IMR-90 (cell line): ENCODE measurements around the gene ZNF594. TPM values are rescaled to one million over a fixed set of nuclear protein-coding genes. Genes with fewer than 3 reads are reported as not detected.

ENCODE experiments used
- ATAC-seq: fragments of 200-7000 bp; cut with Tn5 transposase; 2 replicates; pipeline ENCODE4 v1.9.1; 2020; ENCODE audit warnings: low read depth, mild to moderate bottlenecking, moderate library complexity
- BruUV-seq: library from RNA; stranded (reverse); fragments of 400-500 nt; replicated peaks from 2 replicates; lab custom pipeline; 2021; lab: Mats Ljungman, UMichigan
- CTCF ChIA-PET: fragments of 300-600 bp; formaldehyde crosslinking; extraction: SDS; loops from one replicate; lab custom pipeline; 2021; ENCODE audit warnings: antibody characterized with exemption; lab: Yijun Ruan, JAX
- POLR2A ChIA-PET: fragments of 300-600 bp; sonication (Branson Sonifier 250); formaldehyde crosslinking; loops from one replicate; lab custom pipeline; 2022; ENCODE audit warnings: antibody characterized with exemption; ENCODE audit not compliant: unreplicated experiment; lab: Charles Lee
- DNase-seq: peaks from one replicate; pipeline ENCODE4 v3.0.0; 2013
- H2AFZ ChIP-seq: replicated peaks from 2 replicates; pipeline ENCODE3; 2013; ENCODE audit warnings: low read length, mild to moderate bottlenecking; ENCODE audit not compliant: poor library complexity
- H2AK5ac ChIP-seq: 2 replicates; pipeline ENCODE4 v1.6.1; 2013; ENCODE audit warnings: low read depth, low read length, inconsistent platforms
- H2AK9ac ChIP-seq: replicated peaks from 2 replicates; pipeline ENCODE3; 2013; ENCODE audit warnings: mild to moderate bottlenecking, low read depth, low read length, moderate library complexity; ENCODE audit not compliant: poor library complexity
- H2BK120ac ChIP-seq: 2 replicates; pipeline ENCODE4 v1.6.1; 2013; ENCODE audit warnings: low read depth, low read length, inconsistent platforms
- H2BK15ac ChIP-seq: 3 replicates; pipeline ENCODE4 v1.6.1; 2013; ENCODE audit warnings: low read depth, low read length, inconsistent platforms
- H2BK20ac ChIP-seq: 2 replicates; pipeline ENCODE4 v1.6.1; 2013; ENCODE audit warnings: low read depth, mild to moderate bottlenecking, inconsistent platforms, low read length, moderate library complexity
- H2BK5ac ChIP-seq: 2 replicates; pipeline ENCODE4 v1.6.1; 2013; ENCODE audit warnings: mild to moderate bottlenecking, low read depth, low read length, inconsistent platforms; ENCODE audit not compliant: poor library complexity, severe bottlenecking
- H3K14ac ChIP-seq: replicated peaks from 2 replicates; pipeline ENCODE4 v1.6.1; 2013; ENCODE audit warnings: low read depth, low read length, inconsistent platforms
- H3K18ac ChIP-seq: 2 replicates; pipeline ENCODE4 v1.6.1; 2013; ENCODE audit warnings: low read depth, low read length, control low read depth
- H3K23ac ChIP-seq: 2 replicates; pipeline ENCODE4 v1.6.1; 2013; ENCODE audit warnings: low read depth, low read length, inconsistent platforms
- H3K27ac ChIP-seq: 2 replicates; pipeline ENCODE4 v1.5.1; 2013; ENCODE audit warnings: mild to moderate bottlenecking, control low read depth, low read length; ENCODE audit not compliant: insufficient read depth
- H3K27me3 ChIP-seq: 2 replicates; pipeline ENCODE4 v1.6.1; 2013; ENCODE audit warnings: low read length; ENCODE audit not compliant: control insufficient read depth, insufficient read depth
- H3K36me3 ChIP-seq: 2 replicates; pipeline ENCODE4 v1.6.1; 2013; ENCODE audit warnings: low read length, mixed read lengths; ENCODE audit not compliant: control insufficient read depth, insufficient read depth
- H3K4ac ChIP-seq: 2 replicates; pipeline ENCODE4 v1.6.1; 2013; ENCODE audit warnings: low read depth, low read length, inconsistent platforms
- H3K4me1 ChIP-seq: 2 replicates; pipeline ENCODE4 v1.6.1; 2013; ENCODE audit warnings: low read length, mixed read lengths; ENCODE audit not compliant: control insufficient read depth, insufficient read depth
- H3K4me2 ChIP-seq: 2 replicates; pipeline ENCODE4 v1.6.1; 2013; ENCODE audit warnings: low read depth, mild to moderate bottlenecking, control low read depth, low read length, moderate library complexity
- H3K4me3 ChIP-seq: 2 replicates; pipeline ENCODE4 v1.5.1; 2013; ENCODE audit warnings: low read depth, mild to moderate bottlenecking, control low read depth, low read length, moderate library complexity; ENCODE audit not compliant: insufficient read depth
- H3K56ac ChIP-seq: 2 replicates; pipeline ENCODE4 v1.6.1; 2013; ENCODE audit warnings: low read length, inconsistent platforms; ENCODE audit not compliant: insufficient read depth; ENCODE audit errors: extremely low read depth
- H3K79me1 ChIP-seq, 2 experiments: 2 replicates each; pipeline ENCODE4 v1.6.1; 2013; ENCODE audit warnings: low read length in 2 of 2, inconsistent platforms in 1 of 2, low read depth in 1 of 2
- H3K9ac ChIP-seq: 2 replicates; pipeline ENCODE4 v1.6.1; 2013; ENCODE audit warnings: low read depth, low read length, control low read depth
- H3K9me1 ChIP-seq: 2 replicates; pipeline ENCODE4 v1.6.1; 2013; ENCODE audit warnings: low read length, inconsistent platforms; ENCODE audit not compliant: insufficient read depth
- H3K9me3 ChIP-seq: 2 replicates; pipeline ENCODE4 v1.6.1; 2013; ENCODE audit warnings: low read length; ENCODE audit not compliant: control insufficient read depth, insufficient read depth
- H4K20me1 ChIP-seq: 2 replicates; pipeline ENCODE4 v1.6.1; 2013; ENCODE audit warnings: low read length, inconsistent platforms; ENCODE audit not compliant: insufficient read depth
- H4K5ac ChIP-seq: 2 replicates; pipeline ENCODE4 v1.6.1; 2013; ENCODE audit warnings: mild to moderate bottlenecking, low read depth, low read length, control low read depth
- H4K8ac ChIP-seq, 2 experiments: 2 replicates each; pipeline ENCODE4 v1.6.1; 2013; ENCODE audit warnings: low read depth in 2 of 2, low read length in 2 of 2, control low read depth in 1 of 2, inconsistent platforms in 1 of 2
- H4K91ac ChIP-seq: 2 replicates; pipeline ENCODE4 v1.6.1; 2013; ENCODE audit warnings: low read depth, low read length, inconsistent platforms; ENCODE audit not compliant: insufficient read depth
- CEBPB ChIP-seq: IDR thresholded peaks from 2 replicates; pipeline ENCODE4 v1.6.1; 2012; ENCODE audit warnings: low read depth, low read length, improper control_type of control experiment
- CHD1 ChIP-seq: IDR thresholded peaks from 2 replicates; pipeline ENCODE4 v1.6.1; 2012; ENCODE audit warnings: low read depth, low read length, improper control_type of control experiment
- FOS ChIP-seq: fragments of 150-350 bp; IDR thresholded peaks from 2 replicates; pipeline ENCODE4 v1.6.1; 2016; ENCODE audit warnings: low read depth, low read length
- MAFK ChIP-seq: IDR thresholded peaks from 2 replicates; pipeline ENCODE4 v1.6.1; 2012; ENCODE audit warnings: low read depth, low read length, improper control_type of control experiment
- MXI1 ChIP-seq: IDR thresholded peaks from 2 replicates; pipeline ENCODE4 v1.6.1; 2012; ENCODE audit warnings: low read depth, mild to moderate bottlenecking, low read length, moderate library complexity, borderline replicate concordance
- NFE2L2 ChIP-seq: fragments of 150-350 bp; IDR thresholded peaks from 2 replicates; pipeline ENCODE4 v1.6.1; 2016; ENCODE audit warnings: low read depth, mild to moderate bottlenecking, low read length
- WGBS, 2 experiments: methylation state at CpG; one replicate each; pipeline versions ENCODE4 v1.1.5 to v1.1.7; 2013; ENCODE audit warnings: missing lambda C conversion rate in 2 of 2; ENCODE audit not compliant: insufficient read length in 1 of 2; ENCODE audit errors: extremely low coverage in 2 of 2; 5-methylcytosine and 5-hydroxymethylcytosine counted together
- dilution Hi-C: fragments of 300-500 bp; cut with HindIII; formaldehyde crosslinking; loops from one replicate; pipeline ENCODE4 v1.14.3; 2018; ENCODE audit warnings: low sequenced_read_pairs; ENCODE audit not compliant: unreplicated experiment
- in situ Hi-C: fragments of 300-500 bp; cut with MboI; formaldehyde crosslinking; loops from 3 replicates; pipeline ENCODE4 v1.14.3; 2019; ENCODE audit warnings: low sequenced_read_pairs, inconsistent platforms, mixed read lengths
- intact Hi-C: fragments of 100-400 bp; cut with micrococcal nuclease; formaldehyde crosslinking; loops from 2 replicates; pipeline ENCODE4 v1.10.0; 2022
- polyA plus RNA-seq, 3 experiments: library from polyadenylated mRNA; depleted of rRNA; stranded (reverse); fragments of >200 nt; gene quantifications; 2 replicates each; pipeline ENCODE4 v1.2.3, GENCODE V29; 2012; ENCODE audit warnings: low replicate concordance in 1 of 3
- total RNA-seq: library from RNA; depleted of rRNA; stranded (reverse); fragments of >200 nt; gene quantifications from 2 replicates; pipeline ENCODE4 v1.2.3, GENCODE V29; 2012
- TF ChIP-seq, protein P1 (sequence below): fragments of 150-350 bp; IDR thresholded peaks from 2 replicates; pipeline ENCODE4 v1.6.1; 2017; ENCODE audit warnings: mild to moderate bottlenecking, antibody characterized with exemption, low read length, low read depth

Gene ZNF594
- total and polyA plus RNA-seq, 2 of the 4 experiments (the other 2 are of a cell fraction) = 2.5 to 7.2 TPM

GRCh38 chr17:5210614-5211252, 19.1 kb upstream of the ZNF594 start:
- no peak overlapping the region for H3K9ac ChIP-seq
- H4K5ac ChIP-seq = no peak overlapping the region
- H3K27ac ChIP-seq = no peak overlapping the region
- no peak overlapping the region for H2BK120ac ChIP-seq
- H2AK9ac ChIP-seq = no peak overlapping the region
- ChIA-PET POLR2A (no interaction called here), CTCF (no interaction called here)
- H3K4ac ChIP-seq = no peak overlapping the region
- dilution Hi-C loops = no loop called here
- BruUV-seq = no TSS peak
- no peaks in the 10 kb centered on the region for H3K9me3 ChIP-seq
- no peak overlapping the region for H3K18ac ChIP-seq
- no peak overlapping the region for H2BK5ac ChIP-seq
- H3K4me3 ChIP-seq = no peak overlapping the region
- H4K8ac ChIP-seq = no peak overlapping the region
- H2AK5ac ChIP-seq = no peak overlapping the region
- H4K20me1 ChIP-seq = no peaks in the 10 kb centered on the region
- H3K56ac ChIP-seq = no peak overlapping the region
- no peaks in the 10 kb centered on the region for H3K9me1 ChIP-seq
- H3K14ac ChIP-seq = no peak overlapping the region
- in situ Hi-C loops = no loop called here
- H2BK20ac ChIP-seq = no peak overlapping the region
- 67% methylated on average over 2 of the region's 8 CpGs; no CpG with 5 or more reads in 1 of the 2 experiments for WGBS, 2 experiments
- TF ChIP-seq NFE2L2 (no peak), FOS (no peak), CEBPB (no peak), MXI1 (no peak), CHD1 (no peak), MAFK (no peak)
- TF ChIP-seq, protein P1, sequence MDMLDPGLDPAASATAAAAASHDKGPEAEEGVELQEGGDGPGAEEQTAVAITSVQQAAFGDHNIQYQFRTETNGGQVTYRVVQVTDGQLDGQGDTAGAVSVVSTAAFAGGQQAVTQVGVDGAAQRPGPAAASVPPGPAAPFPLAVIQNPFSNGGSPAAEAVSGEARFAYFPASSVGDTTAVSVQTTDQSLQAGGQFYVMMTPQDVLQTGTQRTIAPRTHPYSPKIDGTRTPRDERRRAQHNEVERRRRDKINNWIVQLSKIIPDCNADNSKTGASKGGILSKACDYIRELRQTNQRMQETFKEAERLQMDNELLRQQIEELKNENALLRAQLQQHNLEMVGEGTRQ = no peak
- H3K27me3 ChIP-seq = no peaks in the 10 kb centered on the region
- H4K91ac ChIP-seq = no peak overlapping the region
- 0 out of 2 replicates have a peak, but pooled peaks cover 1% of the 10 kb centered on the region for H3K36me3 ChIP-seq
- DNase-seq (no peak), ATAC-seq (no peak)
- no peaks in the 10 kb centered on the region for H3K4me1 ChIP-seq
- no peaks in the 10 kb centered on the region for H3K79me1 ChIP-seq
- intact Hi-C loops = no loop called here
- H2BK15ac ChIP-seq = no peak overlapping the region
- H3K4me2 ChIP-seq = no peak overlapping the region
- no peak overlapping the region for H3K23ac ChIP-seq
- no peak overlapping the region for H2AFZ ChIP-seq
